ENCODE measurements around the gene DCN. TPM values are rescaled to one million over a fixed set of nuclear protein-coding genes. Genes with fewer than 3 reads are reported as not detected.

DCN gene
- total RNA-seq, 4 donors from 2014 or later: 753 to 2,728 (median 2,146) TPM

- TF ChIP-seq CTCF (IDR thresholded peaks at IDR 0.05): no peak
- no peak for ATAC-seq (ENCODE audit: low FRiP score)
- no peak for DNase-seq (ENCODE audit: low spot score)
These were observed 21.8 kb upstream of the DCN start for GRCh38 chr12:91204421-91204820.

DNA sequence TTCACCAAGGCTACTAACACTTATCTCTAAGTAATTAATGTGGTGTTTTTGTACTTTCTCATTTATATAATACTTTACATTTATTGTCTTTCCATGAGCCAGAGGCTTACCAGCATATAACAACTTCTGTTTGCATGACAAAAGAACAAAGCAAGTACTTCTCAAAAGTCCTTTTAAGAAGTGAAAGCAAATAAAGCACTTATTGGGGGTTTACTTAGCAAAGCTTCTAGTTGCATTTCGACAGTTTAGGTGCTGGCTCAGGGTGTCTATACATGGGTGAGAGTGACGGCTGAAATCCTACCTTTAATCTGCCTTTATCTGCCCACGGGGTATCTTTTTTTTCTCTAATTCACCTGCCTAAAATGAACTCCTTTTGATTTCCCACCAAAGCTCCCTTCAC lies 21.0 kb upstream of the DCN start:
- ATAC-seq (ENCODE audit: low FRiP score) (no peak), DNase-seq (ENCODE audit: low spot score) (no peak)
- no peak for TF ChIP-seq CTCF (IDR thresholded peaks at IDR 0.05)

DNA sequence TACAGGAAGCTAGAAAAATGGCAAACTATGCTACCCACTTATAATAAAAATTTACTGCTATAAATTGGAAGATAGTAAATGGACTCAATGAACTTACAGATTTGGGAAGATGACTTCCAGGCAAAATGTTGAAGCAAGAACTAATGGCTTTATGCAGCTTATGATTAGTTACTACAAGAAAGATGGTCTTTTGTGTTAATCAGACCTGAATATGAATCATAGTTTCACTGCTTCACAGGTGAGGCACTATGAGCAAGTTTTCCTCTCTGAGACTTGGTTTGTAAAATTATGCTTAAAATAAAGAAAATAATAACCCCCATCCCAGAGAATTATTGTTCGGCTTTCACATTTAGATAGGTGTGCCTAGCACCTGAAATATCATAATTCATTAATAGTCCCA lies 19.8 kb upstream of the DCN start:
- ATAC-seq (ENCODE audit: low FRiP score) (no peak), DNase-seq (ENCODE audit: low spot score) (no peak)
- no peak for TF ChIP-seq CTCF (IDR thresholded peaks at IDR 0.05)

- no peak for TF ChIP-seq CTCF (IDR thresholded peaks at IDR 0.05)
- ATAC-seq (ENCODE audit: low FRiP score): no peak
- no peak for DNase-seq (ENCODE audit: low spot score)
These were observed 13.8 kb upstream of the DCN start for GRCh38 chr12:91196436-91196835.

DNA sequence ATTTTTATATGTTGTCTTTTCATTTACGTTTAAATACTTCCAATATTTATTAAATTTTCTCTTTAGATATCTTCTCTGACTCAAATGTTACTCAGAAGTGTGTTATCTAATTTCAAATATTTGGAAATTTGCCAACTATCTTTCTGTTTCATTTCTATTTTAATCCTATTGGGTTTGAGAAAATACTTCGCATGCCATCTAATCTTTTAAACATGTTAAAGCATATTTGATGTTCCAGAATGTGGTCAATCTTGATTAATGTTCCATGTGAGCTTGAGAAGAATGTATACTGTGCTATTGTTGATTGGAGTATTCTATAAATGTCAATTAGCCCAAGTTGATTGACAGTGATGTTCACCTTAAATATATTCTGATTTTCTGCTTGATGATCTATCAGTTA lies 11.9 kb upstream of the DCN start:
- no peak for ATAC-seq (ENCODE audit: low FRiP score)
- TF ChIP-seq CTCF (IDR thresholded peaks at IDR 0.05): no peak
- no peak for DNase-seq (ENCODE audit: low spot score)

GRCh38 chr12:91191513-91192111 lies 9.0 kb upstream of the DCN start:
- no peak for TF ChIP-seq CTCF (IDR thresholded peaks at IDR 0.05)
- ATAC-seq (ENCODE audit: low FRiP score) (no peak), DNase-seq (ENCODE audit: low spot score) (no peak)

GRCh38 chr12:91189516-91189915 lies 6.9 kb upstream of the DCN start:
- no peak for TF ChIP-seq CTCF (IDR thresholded peaks at IDR 0.05)
- DNase-seq (ENCODE audit: low spot score) (no peak), ATAC-seq (ENCODE audit: low FRiP score) (peak; percentile 51)
